Stimulated activated CD8-positive, alpha-beta memory T cell treated with anti-CD3 and anti-CD28 coated beads, Interleukin-2, amount 100 ng/mL, for 1 hour (primary cell): ENCODE data around the gene LDLRAD4.
"Not testable (repeated sequence)": the region's sequence is repeated elsewhere in the genome, so short reads cannot be mapped to it uniquely, and the experiment has no call there.

ENCODE experiments used
- DNase-seq, 2 donors: peaks; one replicate each; pipeline ENCODE4 v3.0.0-alpha.2; 2020; ENCODE audit warnings: low read depth in 2 of 2

The LDLRAD4 gene

GRCh38 chr18:13589316-13589715 is 370.8 kb downstream of the LDLRAD4 start:
- no peak for DNase-seq

GRCh38 chr18:13589943-13590342 is 371.4 kb downstream of the LDLRAD4 start:
- DNase-seq: no peak

- DNase-seq: no peak
Observed at GRCh38 chr18:13592246-13592645, 373.7 kb downstream of the LDLRAD4 start.

GRCh38 chr18:13594551-13594950 is 376.0 kb downstream of the LDLRAD4 start:
- DNase-seq: no peak

- DNase-seq: no peak
Observed at GRCh38 chr18:13597068-13597467, 378.5 kb downstream of the LDLRAD4 start.

- DNase-seq: no peak
Observed at GRCh38 chr18:13598591-13598990, 380.0 kb downstream of the LDLRAD4 start.

GRCh38 chr18:13599031-13599430 is 380.5 kb downstream of the LDLRAD4 start:
- DNase-seq: no peak

GRCh38 chr18:13603304-13604019 is 384.9 kb downstream of the LDLRAD4 start:
- DNase-seq: no peak

- DNase-seq: no peak
Observed at GRCh38 chr18:13604786-13605185, 386.2 kb downstream of the LDLRAD4 start.

GRCh38 chr18:13605477-13605876 is 386.9 kb downstream of the LDLRAD4 start:
- no peak for DNase-seq

- DNase-seq: no peak
Observed at GRCh38 chr18:13605901-13606300, 387.3 kb downstream of the LDLRAD4 start.

- no peak for DNase-seq
Observed at GRCh38 chr18:13606604-13607254, 388.2 kb downstream of the LDLRAD4 start.

GRCh38 chr18:13608024-13608562 is 389.5 kb downstream of the LDLRAD4 start:
- DNase-seq: not testable (repeated sequence)

- no peak for DNase-seq
Observed at GRCh38 chr18:13608791-13609532, 390.4 kb downstream of the LDLRAD4 start.

GRCh38 chr18:13610555-13611141 is 392.1 kb downstream of the LDLRAD4 start:
- DNase-seq: no peak

- no peak for DNase-seq
Observed at GRCh38 chr18:13611142-13611600, 392.6 kb downstream of the LDLRAD4 start.

GRCh38 chr18:13611601-13612195 is 393.1 kb downstream of the LDLRAD4 start:
- no peak for DNase-seq

- peak; percentile 51 to 55 for DNase-seq
Observed at GRCh38 chr18:13612196-13612997, 393.8 kb downstream of the LDLRAD4 start.

GRCh38 chr18:13613099-13613498 is 394.5 kb downstream of the LDLRAD4 start:
- DNase-seq: no peak

- DNase-seq: no peak
Observed at GRCh38 chr18:13613591-13614501, 395.3 kb downstream of the LDLRAD4 start.
